ENCODE results near the gene NAP1L4. TPM values are rescaled to one million over a fixed set of nuclear protein-coding genes. Genes with fewer than 3 reads are reported as not detected.

NAP1L4 gene
- total and polyA plus RNA-seq, 2 of the 8 experiments (the other 6 are each of a cell fraction or from before 2014, with no cell fraction given): 75.8 to 194 TPM

DNA sequence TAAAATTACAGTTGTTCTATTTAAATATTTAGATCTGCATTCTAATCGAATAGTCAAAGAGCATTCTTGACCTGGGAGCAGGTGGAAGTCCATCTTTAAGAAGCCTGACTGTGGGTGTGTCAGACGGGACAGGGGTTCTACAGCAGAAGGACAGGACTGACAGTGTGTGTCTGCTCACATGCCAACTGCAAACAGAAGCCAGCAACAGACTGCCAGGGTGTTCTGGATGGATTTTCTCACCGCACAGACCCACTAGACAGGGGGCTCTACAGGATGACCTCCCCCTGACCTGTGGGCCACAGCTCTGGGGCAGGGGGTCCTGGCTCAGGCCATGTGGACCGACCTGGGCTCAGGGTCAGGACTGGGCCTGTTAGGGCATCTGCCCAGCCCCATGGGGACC is 22.8 kb upstream of the NAP1L4 start:
- WGBS, 2 experiments (ENCODE audit: extremely low coverage in 1 of 2, insufficient coverage in 1 of 2, insufficient read length in 1 of 2, insufficient replicate concordance in 2 of 2, low coverage in 1 of 2, low lambda C conversion rate in 2 of 2, missing lambda C conversion rate in 1 of 2): 98% methylated on average over 3 of the region's 4 CpGs; no CpG with 5 or more reads in 1 of the 2 experiments
- CTCF ChIA-PET (ENCODE audit: partially characterized antibody): interaction anchor here (0.7 to 3.3 kb wide), 9 partner anchors 8 to 76 kb away, joined by 3 to 13 read pairs (median 4); no protein-coding TSS in a partner anchor
- Histone ChIP-seq H3K56ac (replicated peaks; ENCODE audit: insufficient read length, low read depth, low read length) (no peak overlapping the region), H2BK20ac (ENCODE audit: low read length) (no peak overlapping the region), H3K79me2 (ENCODE audit: control insufficient read depth in 1 of 2, insufficient read depth in 2 of 2, low read length in 2 of 2) (no peaks in the 10 kb centered on the region), H3K4me3 (ENCODE audit: extremely low read depth in 1 of 4, insufficient read depth in 2 of 4, low read depth in 3 of 4, low read length in 4 of 4) (no peak overlapping the region), H3K9me3 (ENCODE audit: insufficient read depth in 2 of 2, low read depth in 1 of 2, low read length in 1 of 2) (no peaks in the 10 kb centered on the region), H2BK120ac (replicated peaks; ENCODE audit: low read depth, low read length) (no peak overlapping the region), H3K14ac (ENCODE audit: insufficient read length) (no peak overlapping the region), H3K4me2 (ENCODE audit: insufficient read depth in 1 of 2, low read depth in 2 of 2, low read length in 2 of 2) (no peak overlapping the region), H4K20me1 (replicated peaks in 1 of 2; ENCODE audit: control insufficient read depth in 1 of 2, insufficient read depth in 2 of 2, low read length in 2 of 2) (peaks cover 0 to 10% of the 10 kb centered on the region in 2 experiments), H2AFZ (ENCODE audit: low read length) (no peak overlapping the region), H2BK5ac (ENCODE audit: low read depth, low read length) (no peak overlapping the region), H2AK5ac (ENCODE audit: low read depth, low read length) (no peak overlapping the region), H3K27me3 (replicated peaks in 1 of 4; ENCODE audit: control insufficient read depth in 3 of 4, extremely low read depth in 1 of 4, insufficient read depth in 3 of 4, low read length in 3 of 4) (no peaks in the 10 kb centered on the region), H3K4ac (replicated peaks; ENCODE audit: insufficient read length, low read depth, low read length) (no peak overlapping the region), H2BK15ac (ENCODE audit: low read length) (no peak overlapping the region), H3K9ac (replicated peaks in 1 of 4; ENCODE audit: extremely low read depth in 1 of 4, low read depth in 3 of 4, low read length in 3 of 4) (no peak overlapping the region), H4K8ac (ENCODE audit: extremely low read depth, insufficient read depth, low read length) (peak overlapping the region; percentile 11; the same call in 1 of the 2 replicates), H3K23me2 (ENCODE audit: low read depth, low read length) (no peaks in the 10 kb centered on the region), H4K5ac (ENCODE audit: insufficient read length, low read depth, low read length) (no peak overlapping the region), H4K91ac (replicated peaks; ENCODE audit: insufficient read length, low read length) (no peak overlapping the region), H3K36me3 (ENCODE audit: control insufficient read depth in 2 of 4, insufficient read depth in 4 of 4, low read length in 3 of 4) (peaks cover 38 to 73% (median 64%) of the 10 kb centered on the region in 4 experiments), H2BK12ac (ENCODE audit: low read depth, low read length) (no peak overlapping the region), H3K79me1 (ENCODE audit: low read depth, low read length) (no peaks in the 10 kb centered on the region), H3K18ac (ENCODE audit: extremely low read depth, low read length) (no peak overlapping the region), H3K4me1 (replicated peaks in 1 of 4; ENCODE audit: control insufficient read depth in 3 of 4, insufficient read depth in 4 of 4, low read length in 3 of 4) (no peaks in the 10 kb centered on the region), H3K27ac (ENCODE audit: low read depth, low read length) (no peak overlapping the region), H3K23ac (ENCODE audit: insufficient read length) (no peak overlapping the region)
- POLR2A ChIA-PET (ENCODE audit: partially characterized antibody): interaction anchor here (1.0 to 1.8 kb wide), 7 partner anchors 9 to 25 kb away, joined by 3 to 8 read pairs (median 4); no protein-coding TSS in a partner anchor
- FAIRE-seq: no peak
- no peak for DNase-seq (ENCODE audit: low read depth in 1 of 2, low spot score in 2 of 2)
- TF ChIP-seq USF2 (IDR thresholded peaks at IDR 0.05; ENCODE audit: low read length): no peak
- TF ChIP-seq MAFK (IDR thresholded peaks at IDR 0.05; ENCODE audit: low read depth, low read length): no peak
- TF ChIP-seq POLR2AphosphoS5 (IDR thresholded peaks at IDR 0.05; ENCODE audit: low read depth, low read length): no peak

All from H1 (cell line).